ENCODE measurements around the gene SND1. TPM values are rescaled to one million over a fixed set of nuclear protein-coding genes. Genes with fewer than 3 reads are reported as not detected.
A peak's percentile ranks its signal among the peaks of the same experiment; 100 is the strongest.

The SND1 gene
- total RNA-seq, 6 experiments from 2014 or later, result 77.5 to 150 (median 126) TPM

- Histone ChIP-seq H3K9me3 (no peaks in the 10 kb centered on the region), H3K4me1 (peaks cover 0 to 4% (median 0%) of the 10 kb centered on the region in 4 donors), H3K36me3 (no peaks in the 10 kb centered on the region), H3K27me3 (no peaks in the 10 kb centered on the region), H3K27ac (no peak overlapping the region), H3K4me3 (no peak overlapping the region)
- ATAC-seq (no peak), DNase-seq (no peak)
- intact Hi-C loops (cut with DNase I), result no loop called here
- TF ChIP-seq CTCF (IDR thresholded peaks at IDR 0.05), result no peak
- TF ChIP-seq POLR2A (IDR thresholded peaks at IDR 0.05), result no peak
- 70% methylated on average over 4 of the region's 4 CpGs for WGBS (ENCODE audit: insufficient coverage, low coverage, low lambda C conversion rate, missing lambda C conversion rate)
Measured at GRCh38 chr7:127766831-127767459, 115.0 kb downstream of the SND1 start.

- no peak overlapping the region for H3K27ac ChIP-seq
- H3K36me3 ChIP-seq, result no peaks in the 10 kb centered on the region
- intact Hi-C loops (cut with DNase I), result no loop called here
- H3K27me3 ChIP-seq, result no peaks in the 10 kb centered on the region
- 93% methylated on average over 2 of the region's 2 CpGs for WGBS (ENCODE audit: insufficient coverage, low coverage, low lambda C conversion rate, missing lambda C conversion rate)
- no peak for ATAC-seq
- H3K4me3 ChIP-seq, result no peak overlapping the region
- no peak for TF ChIP-seq POLR2A (IDR thresholded peaks at IDR 0.05)
- no peak for TF ChIP-seq CTCF (IDR thresholded peaks at IDR 0.05)
- H3K9me3 ChIP-seq, result no peaks in the 10 kb centered on the region
- H3K4me1 ChIP-seq, result no peaks in the 10 kb centered on the region
- no peak for DNase-seq
Measured at GRCh38 chr7:127768241-127768640, 116.2 kb downstream of the SND1 start.

GRCh38 chr7:127769137-127769536 lies 117.1 kb downstream of the SND1 start:
- DNase-seq (no peak), ATAC-seq (peak in 3 of 4 donors; percentile 53 to 57 (median 54))
- no peaks in the 10 kb centered on the region for H3K27me3 ChIP-seq
- no peak overlapping the region for H3K27ac ChIP-seq
- H3K4me1 ChIP-seq, result no peaks in the 10 kb centered on the region
- no peaks in the 10 kb centered on the region for H3K36me3 ChIP-seq
- no peak for TF ChIP-seq CTCF (IDR thresholded peaks at IDR 0.05)
- TF ChIP-seq POLR2A (IDR thresholded peaks at IDR 0.05), result no peak
- no peak overlapping the region for H3K4me3 ChIP-seq
- no peaks in the 10 kb centered on the region for H3K9me3 ChIP-seq
- intact Hi-C loops (cut with DNase I), result no loop called here
- 54% methylated on average over 4 of the region's 4 CpGs for WGBS (ENCODE audit: insufficient coverage, low coverage, low lambda C conversion rate, missing lambda C conversion rate)

- peak in 1 of 4 donors; percentile 69 for ATAC-seq
- intact Hi-C loops (cut with DNase I), result no loop called here
- Histone ChIP-seq H3K4me1 (no peaks in the 10 kb centered on the region), H3K27me3 (no peaks in the 10 kb centered on the region), H3K27ac (no peak overlapping the region), H3K9me3 (no peaks in the 10 kb centered on the region), H3K4me3 (no peak overlapping the region), H3K36me3 (no peaks in the 10 kb centered on the region)
- 78% methylated on average over 4 of the region's 4 CpGs for WGBS (ENCODE audit: insufficient coverage, low coverage, low lambda C conversion rate, missing lambda C conversion rate)
- DNase-seq, result no peak
- TF ChIP-seq CTCF (IDR thresholded peaks at IDR 0.05) (no peak), POLR2A (IDR thresholded peaks at IDR 0.05) (no peak)
Measured at GRCh38 chr7:127769696-127770400, 117.9 kb downstream of the SND1 start.

All from right lobe of liver (tissue), 6 donors.